ENCODE results near the gene STK32C. TPM values are rescaled to one million over a fixed set of nuclear protein-coding genes. Genes with fewer than 3 reads are reported as not detected.

STK32C gene
- total and polyA plus RNA-seq, 2 experiments from 2014 or later = 17.5 to 23.8 TPM

- DNase-seq (ENCODE audit: low read depth in 1 of 2, low spot score in 1 of 2) = no peak
- Histone ChIP-seq H3K27ac (peak overlapping the region; percentile 17), H3K4me3 (peak overlapping the region; percentile 44), H3K36me3 (no peaks in the 10 kb centered on the region), H3K9me3 (ENCODE audit: low read depth) (no peaks in the 10 kb centered on the region), H3K27me3 (no peaks in the 10 kb centered on the region), H3K4me1 (ENCODE audit: low read depth) (peaks cover 21% of the 10 kb centered on the region)
- TF ChIP-seq, protein P1, sequence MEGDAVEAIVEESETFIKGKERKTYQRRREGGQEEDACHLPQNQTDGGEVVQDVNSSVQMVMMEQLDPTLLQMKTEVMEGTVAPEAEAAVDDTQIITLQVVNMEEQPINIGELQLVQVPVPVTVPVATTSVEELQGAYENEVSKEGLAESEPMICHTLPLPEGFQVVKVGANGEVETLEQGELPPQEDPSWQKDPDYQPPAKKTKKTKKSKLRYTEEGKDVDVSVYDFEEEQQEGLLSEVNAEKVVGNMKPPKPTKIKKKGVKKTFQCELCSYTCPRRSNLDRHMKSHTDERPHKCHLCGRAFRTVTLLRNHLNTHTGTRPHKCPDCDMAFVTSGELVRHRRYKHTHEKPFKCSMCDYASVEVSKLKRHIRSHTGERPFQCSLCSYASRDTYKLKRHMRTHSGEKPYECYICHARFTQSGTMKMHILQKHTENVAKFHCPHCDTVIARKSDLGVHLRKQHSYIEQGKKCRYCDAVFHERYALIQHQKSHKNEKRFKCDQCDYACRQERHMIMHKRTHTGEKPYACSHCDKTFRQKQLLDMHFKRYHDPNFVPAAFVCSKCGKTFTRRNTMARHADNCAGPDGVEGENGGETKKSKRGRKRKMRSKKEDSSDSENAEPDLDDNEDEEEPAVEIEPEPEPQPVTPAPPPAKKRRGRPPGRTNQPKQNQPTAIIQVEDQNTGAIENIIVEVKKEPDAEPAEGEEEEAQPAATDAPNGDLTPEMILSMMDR (IDR thresholded peaks at IDR 0.05; ENCODE audit: low read depth, low read length) = no peak
Measured at GRCh38 chr10:132332433-132332754, 24.6 kb upstream of the STK32C start.

DNA sequence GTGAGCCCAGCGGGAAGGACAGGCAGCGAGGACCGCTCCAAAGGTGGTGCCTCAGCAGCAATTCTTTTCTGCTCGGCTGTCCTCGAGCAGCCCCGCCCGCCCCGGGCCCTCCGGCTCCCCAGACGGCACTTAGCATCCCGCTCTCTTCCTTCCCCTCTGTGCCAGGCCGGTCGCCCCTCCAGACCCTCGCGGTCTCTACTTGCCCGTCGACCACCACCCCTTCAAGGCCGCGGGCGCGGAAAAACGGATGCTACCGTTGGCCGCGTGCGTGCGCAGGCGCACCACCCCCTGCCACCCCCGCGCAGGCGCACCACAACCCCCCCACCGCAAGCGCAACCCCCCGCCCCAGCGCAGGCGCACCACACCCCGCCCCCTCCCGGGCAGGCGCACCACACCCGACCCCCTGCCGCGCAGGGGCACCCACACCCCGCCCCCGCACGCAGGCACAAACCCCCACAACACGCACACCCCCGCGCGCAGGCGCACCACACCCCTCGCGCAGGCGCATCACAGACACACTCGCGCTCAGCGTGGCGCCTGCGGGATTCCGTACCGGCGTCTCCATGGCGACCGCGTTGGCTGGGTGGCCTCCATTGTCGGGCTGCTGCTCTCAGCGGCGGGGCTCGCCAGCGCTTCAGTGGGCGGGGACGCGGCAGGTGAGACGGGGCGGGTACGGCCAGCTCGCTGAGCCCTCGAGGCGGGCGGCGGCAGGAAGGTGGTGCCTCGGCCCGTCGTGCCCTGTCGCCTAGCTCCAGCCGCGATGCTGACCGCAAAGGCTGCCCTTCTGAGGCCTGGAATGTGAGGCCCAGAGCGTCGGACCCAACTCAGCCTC is 24.1 kb upstream of the STK32C start, which contains the start of gene LRRC27:
TSS of gene LRRC27 (plus strand) at position 593 of the 832 bp plus-strand sequence. CDS start 1,332 bp downstream, outside the sequence.
- H3K4me1 ChIP-seq (ENCODE audit: low read depth) = peaks cover 18% of the 10 kb centered on the region
- no peaks in the 10 kb centered on the region for H3K36me3 ChIP-seq
- TF ChIP-seq, protein P1 (IDR thresholded peaks at IDR 0.05; ENCODE audit: low read depth, low read length) = no peak
- peak; percentile 96 to 99 for DNase-seq (ENCODE audit: low read depth in 1 of 2, low spot score in 1 of 2)
- H3K4me3 ChIP-seq = peak within 1 kb of the TSS; percentile 44
- peak within 1 kb of the TSS; percentile 17 for H3K27ac ChIP-seq
- no peaks in the 10 kb centered on the region for H3K27me3 ChIP-seq
- H3K9me3 ChIP-seq (ENCODE audit: low read depth) = no peaks in the 10 kb centered on the region

GRCh38 chr10:132330486-132330833 is 22.7 kb upstream of the STK32C start:
- no peak overlapping the region for H3K27ac ChIP-seq
- TF ChIP-seq, protein P1 (IDR thresholded peaks at IDR 0.05; ENCODE audit: low read depth, low read length) = no peak
- DNase-seq (ENCODE audit: low read depth in 1 of 2, low spot score in 1 of 2) = no peak
- no peaks in the 10 kb centered on the region for H3K27me3 ChIP-seq
- H3K9me3 ChIP-seq (ENCODE audit: low read depth) = no peaks in the 10 kb centered on the region
- no peaks in the 10 kb centered on the region for H3K36me3 ChIP-seq
- peaks cover 7% of the 10 kb centered on the region for H3K4me1 ChIP-seq (ENCODE audit: low read depth)
- peak overlapping the region; percentile 44 for H3K4me3 ChIP-seq

DNA sequence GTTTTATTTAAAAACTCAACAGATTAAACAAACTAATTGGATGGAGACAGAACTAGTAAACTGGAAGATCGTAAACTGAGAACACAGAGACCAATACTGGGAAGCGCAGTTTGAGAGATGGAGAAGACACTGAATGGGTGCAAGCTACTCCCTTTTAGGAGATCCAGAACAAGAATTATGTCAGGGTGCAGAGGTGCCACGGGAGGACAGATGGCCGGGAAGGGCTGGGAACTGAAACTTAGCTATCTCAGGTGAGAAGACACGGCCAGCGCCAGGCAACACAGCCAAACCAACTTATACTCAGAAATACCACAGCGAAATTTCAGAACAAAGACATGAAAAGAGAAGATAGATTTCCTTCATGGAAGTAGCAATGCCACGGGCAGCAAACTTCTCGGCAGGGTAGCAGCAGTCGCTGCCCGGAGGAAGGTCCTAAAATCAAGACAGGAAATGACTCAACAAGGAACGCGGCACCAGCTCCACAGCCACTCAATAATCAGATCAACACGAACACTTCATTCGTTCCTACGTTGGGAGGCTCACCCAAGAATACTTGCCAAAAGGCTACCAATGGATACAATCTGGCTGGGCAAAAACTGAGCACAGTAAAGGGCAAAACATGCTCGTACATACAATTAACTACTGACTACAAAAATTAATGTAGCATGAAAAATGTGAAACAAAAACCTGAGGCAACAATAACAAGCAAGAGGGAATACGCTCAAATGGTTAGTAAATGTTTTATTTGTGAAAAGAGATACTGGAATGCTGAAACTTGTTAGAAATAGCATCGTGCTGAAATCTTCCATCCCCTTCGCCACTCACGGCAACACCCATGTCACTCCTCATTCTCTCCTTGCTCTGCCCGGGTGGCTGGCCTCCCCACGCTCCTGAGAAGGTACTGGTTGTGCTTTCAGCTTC is 22.1 kb upstream of the STK32C start:
- TF ChIP-seq, protein P1 (IDR thresholded peaks at IDR 0.05; ENCODE audit: low read depth, low read length) = no peak
- H3K9me3 ChIP-seq (ENCODE audit: low read depth) = no peaks in the 10 kb centered on the region
- H3K36me3 ChIP-seq = no peaks in the 10 kb centered on the region
- no peaks in the 10 kb centered on the region for H3K27me3 ChIP-seq
- H3K27ac ChIP-seq = no peak overlapping the region
- peak in 1 of 2 donors; percentile 73 for DNase-seq (ENCODE audit: low read depth in 1 of 2, low spot score in 1 of 2)
- no peak overlapping the region for H3K4me3 ChIP-seq
- peaks cover 7% of the 10 kb centered on the region for H3K4me1 ChIP-seq (ENCODE audit: low read depth)

GRCh38 chr10:132328738-132329137 is 21.0 kb upstream of the STK32C start:
- Histone ChIP-seq H3K4me1 (ENCODE audit: low read depth) (peaks cover 7% of the 10 kb centered on the region), H3K27me3 (no peaks in the 10 kb centered on the region), H3K9me3 (ENCODE audit: low read depth) (no peaks in the 10 kb centered on the region), H3K36me3 (no peaks in the 10 kb centered on the region), H3K27ac (peak overlapping the region; percentile 50), H3K4me3 (no peak overlapping the region)
- peak in 1 of 2 donors; percentile 81 for DNase-seq (ENCODE audit: low read depth in 1 of 2, low spot score in 1 of 2)
- TF ChIP-seq, protein P1 (IDR thresholded peaks at IDR 0.05; ENCODE audit: low read depth, low read length) = no peak
